GM23338 (cell line): ENCODE data around the gene KIAA1217. TPM values are rescaled to one million over a fixed set of nuclear protein-coding genes. Genes with fewer than 3 reads are reported as not detected.

Experiments used
- ATAC-seq: fragments of 200-7000 bp; cut with Tn5 transposase; 3 replicates; pipeline ENCODE4 v1.9.1; 2020
- DNase-seq: peaks from one replicate; pipeline ENCODE4 v3.0.0-alpha.2; 2015; ENCODE audit warnings: low spot score
- H2AFZ ChIP-seq: fragments of 200-600 bp; sonication (generic); 2 replicates; pipeline ENCODE4 v1.8.0; 2016; ENCODE audit warnings: antibody characterized with exemption, mild to moderate bottlenecking, moderate library complexity
- H3F3A ChIP-seq: fragments of 200-600 bp; sonication (generic); replicated peaks from 2 replicates; pipeline ENCODE4 v1.8.0; 2017; ENCODE audit warnings: antibody characterized with exemption, mixed run types, low read depth
- H3K27ac ChIP-seq: fragments of 200-600 bp; sonication (generic); 2 replicates; pipeline ENCODE4 v1.6.1; 2016; ENCODE audit warnings: low read depth
- H3K27me3 ChIP-seq: fragments of 200-600 bp; sonication (generic); 2 replicates; pipeline ENCODE4 v1.8.0; 2016; ENCODE audit warnings: mild to moderate bottlenecking, mixed run types, moderate library complexity; ENCODE audit not compliant: insufficient read depth
- H3K36me3 ChIP-seq: fragments of 200-600 bp; sonication (generic); 2 replicates; pipeline ENCODE4 v1.8.0; 2016; ENCODE audit warnings: mild to moderate bottlenecking; ENCODE audit not compliant: insufficient read depth
- H3K4me1 ChIP-seq: fragments of 200-600 bp; sonication (generic); 2 replicates; pipeline ENCODE4 v1.8.0; 2016; ENCODE audit warnings: mild to moderate bottlenecking, moderate library complexity; ENCODE audit not compliant: insufficient read depth
- H3K4me2 ChIP-seq: fragments of 200-600 bp; sonication (generic); 2 replicates; pipeline ENCODE4 v1.7.1; 2017; ENCODE audit warnings: mixed run types
- H3K4me3 ChIP-seq: fragments of 200-600 bp; sonication (generic); 2 replicates; pipeline ENCODE4 v1.6.1; 2016; ENCODE audit warnings: mixed run types
- H3K79me2 ChIP-seq: fragments of 200-600 bp; sonication (generic); replicated peaks from 2 replicates; pipeline ENCODE4 v1.8.0; 2017; ENCODE audit warnings: mild to moderate bottlenecking; ENCODE audit not compliant: insufficient read depth
- H3K9me2 ChIP-seq: fragments of 200-600 bp; sonication (generic); 2 replicates; pipeline ENCODE4 v1.8.0; 2017; ENCODE audit not compliant: insufficient read depth
- H4K20me1 ChIP-seq: fragments of 200-600 bp; sonication (generic); replicated peaks from 2 replicates; pipeline ENCODE4 v1.8.0; 2017; ENCODE audit warnings: mild to moderate bottlenecking; ENCODE audit not compliant: insufficient read depth
- H3K27ac Mint-ChIP-seq: 2 replicates; pipeline ENCODE4 v1.8.0; 2020; ENCODE audit warnings: inconsistent platforms, mild to moderate bottlenecking, moderate library complexity, mixed read lengths
- H3K27me3 Mint-ChIP-seq: 3 replicates; pipeline ENCODE4 v1.8.0; 2022; ENCODE audit warnings: low read depth, mild to moderate bottlenecking, moderate library complexity, mixed read lengths, inconsistent platforms; ENCODE audit not compliant: insufficient read depth, poor library complexity
- H3K36me3 Mint-ChIP-seq: 3 replicates; pipeline ENCODE4 v1.8.0; 2021; ENCODE audit warnings: low read depth, mild to moderate bottlenecking, inconsistent platforms, moderate library complexity, mixed read lengths
- H3K4me1 Mint-ChIP-seq: 3 replicates; pipeline ENCODE4 v1.8.0; 2020; ENCODE audit warnings: mild to moderate bottlenecking, inconsistent platforms, mixed read lengths
- H3K4me3 Mint-ChIP-seq: 3 replicates; pipeline ENCODE4 v1.8.0; 2021; ENCODE audit warnings: moderate library complexity, mild to moderate bottlenecking, inconsistent platforms, mixed read lengths
- H3K9me3 Mint-ChIP-seq: 3 replicates; pipeline ENCODE4 v1.8.0; 2020; ENCODE audit warnings: moderate library complexity, mild to moderate bottlenecking, inconsistent platforms, mixed read lengths
- CREB1 ChIP-seq: fragments of 250-450 bp; sonication (Bioruptor Pico); IDR thresholded peaks from 2 replicates; pipeline ENCODE4 v1.5.0; 2020; ENCODE audit warnings: low read depth, mild to moderate bottlenecking, moderate library complexity
- EZH2 ChIP-seq: fragments of 200-600 bp; sonication (generic); IDR thresholded peaks from one replicate; pipeline ENCODE4 v1.8.0; 2017; ENCODE audit warnings: antibody characterized with exemption, mild to moderate bottlenecking, low read depth; ENCODE audit not compliant: unreplicated experiment
- EZH2phosphoT487 ChIP-seq: fragments of 200-600 bp; sonication (generic); IDR thresholded peaks from one replicate; pipeline ENCODE4 v1.8.1; 2018; ENCODE audit warnings: antibody characterized with exemption; ENCODE audit not compliant: unreplicated experiment
- NANOG ChIP-seq: IDR thresholded peaks from 2 replicates; pipeline ENCODE4 v1.6.1; 2016; ENCODE audit warnings: antibody characterized with exemption, borderline replicate concordance
- POLR2AphosphoS5 ChIP-seq: IDR thresholded peaks from 2 replicates; pipeline ENCODE4 v1.6.1; 2016; ENCODE audit warnings: antibody characterized with exemption, low read depth
- STAT1 ChIP-seq: IDR thresholded peaks from one replicate; pipeline ENCODE4 v1.6.1; 2016; ENCODE audit warnings: antibody characterized with exemption; ENCODE audit not compliant: unreplicated experiment
- ZNF114 ChIP-seq: fragments of 250-450 bp; sonication (Bioruptor Pico); IDR thresholded peaks from 2 replicates; pipeline ENCODE4 v1.5.0; 2020; ENCODE audit warnings: mild to moderate bottlenecking, moderate library complexity
- polyA plus RNA-seq: library from polyadenylated mRNA; unstranded; fragments of >200 nt; fragmentation: Nextera tagmentation; extraction: Ambion mirVana; gene quantifications from 2 replicates; pipeline ENCODE4 v1.2.1, GENCODE V29; 2016
- total RNA-seq: library from RNA; depleted of rRNA; stranded (reverse); fragments of >200 nt; shearing (Covaris generic); gene quantifications from 2 replicates; pipeline ENCODE4 v1.2.3, GENCODE V29; 2014
- TF ChIP-seq, protein P1 (sequence below): IDR thresholded peaks from 2 replicates; pipeline ENCODE4 v1.6.1; 2016; ENCODE audit warnings: antibody characterized with exemption
- TF ChIP-seq, protein P2 (sequence below): IDR thresholded peaks from one replicate; pipeline ENCODE4 v1.6.1; 2018; ENCODE audit warnings: antibody characterized with exemption; ENCODE audit not compliant: unreplicated experiment
- TF ChIP-seq, protein P3 (sequence below): fragments of 250-450 bp; sonication (Bioruptor Pico); IDR thresholded peaks from 2 replicates; pipeline ENCODE4 v1.5.0; 2020; ENCODE audit warnings: mild to moderate bottlenecking, moderate library complexity

Gene KIAA1217
- total and polyA plus RNA-seq, 2 experiments from 2014 or later: 6.4 to 9.1 TPM

DNA sequence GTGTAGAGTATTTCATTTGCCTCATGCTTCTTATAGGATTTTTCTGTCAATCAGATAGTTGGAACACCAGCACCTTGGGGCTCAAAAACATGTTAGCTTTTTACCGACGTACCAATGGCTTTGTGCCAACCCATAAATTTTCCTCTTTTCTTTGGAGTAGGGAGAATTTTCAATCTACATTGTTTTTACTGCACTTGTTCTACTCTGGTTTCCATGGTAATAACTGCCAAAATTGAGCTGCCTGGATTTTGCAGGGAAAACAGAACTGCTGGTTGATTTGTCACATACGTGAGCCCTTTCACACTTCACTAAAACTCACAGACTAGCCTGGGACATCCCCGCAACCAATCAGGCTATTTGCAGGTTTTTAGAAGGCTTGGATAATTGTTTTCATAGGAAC is 325.0 kb downstream of the KIAA1217 start:
- H3K4me1 ChIP-seq: no peaks in the 10 kb centered on the region
- DNase-seq (no peak), ATAC-seq (no peak)
- H3K9me3 Mint-ChIP-seq: no peaks in the 10 kb centered on the region; the same call in 2 of the 3 replicates
- H3K27ac Mint-ChIP-seq: no peak overlapping the region
- TF ChIP-seq, protein P1, sequence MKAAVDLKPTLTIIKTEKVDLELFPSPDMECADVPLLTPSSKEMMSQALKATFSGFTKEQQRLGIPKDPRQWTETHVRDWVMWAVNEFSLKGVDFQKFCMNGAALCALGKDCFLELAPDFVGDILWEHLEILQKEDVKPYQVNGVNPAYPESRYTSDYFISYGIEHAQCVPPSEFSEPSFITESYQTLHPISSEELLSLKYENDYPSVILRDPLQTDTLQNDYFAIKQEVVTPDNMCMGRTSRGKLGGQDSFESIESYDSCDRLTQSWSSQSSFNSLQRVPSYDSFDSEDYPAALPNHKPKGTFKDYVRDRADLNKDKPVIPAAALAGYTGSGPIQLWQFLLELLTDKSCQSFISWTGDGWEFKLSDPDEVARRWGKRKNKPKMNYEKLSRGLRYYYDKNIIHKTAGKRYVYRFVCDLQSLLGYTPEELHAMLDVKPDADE: no peak
- TF ChIP-seq EZH2 (no peak), STAT1 (no peak)
- H2AFZ ChIP-seq: no peak overlapping the region
- H3K4me3 ChIP-seq: no peak overlapping the region
- no peaks in the 10 kb centered on the region for H4K20me1 ChIP-seq
- no peaks in the 10 kb centered on the region for H3K27me3 ChIP-seq
- no peaks in the 10 kb centered on the region for H3K36me3 ChIP-seq
- H3K36me3 Mint-ChIP-seq: peaks cover 30% of the 10 kb centered on the region
- H3F3A ChIP-seq: no peaks in the 10 kb centered on the region
- no peak overlapping the region for H3K4me3 Mint-ChIP-seq
- peaks cover 2% of the 10 kb centered on the region; the same call in 1 of the 3 replicates for H3K4me1 Mint-ChIP-seq
- 0 out of 2 replicates have a peak, but pooled peaks cover 3% of the 10 kb centered on the region for H3K9me2 ChIP-seq
- H3K79me2 ChIP-seq: no peaks in the 10 kb centered on the region
- no peak overlapping the region for H3K27ac ChIP-seq
- no peak overlapping the region for H3K4me2 ChIP-seq
- no peaks in the 10 kb centered on the region for H3K27me3 Mint-ChIP-seq

DNA sequence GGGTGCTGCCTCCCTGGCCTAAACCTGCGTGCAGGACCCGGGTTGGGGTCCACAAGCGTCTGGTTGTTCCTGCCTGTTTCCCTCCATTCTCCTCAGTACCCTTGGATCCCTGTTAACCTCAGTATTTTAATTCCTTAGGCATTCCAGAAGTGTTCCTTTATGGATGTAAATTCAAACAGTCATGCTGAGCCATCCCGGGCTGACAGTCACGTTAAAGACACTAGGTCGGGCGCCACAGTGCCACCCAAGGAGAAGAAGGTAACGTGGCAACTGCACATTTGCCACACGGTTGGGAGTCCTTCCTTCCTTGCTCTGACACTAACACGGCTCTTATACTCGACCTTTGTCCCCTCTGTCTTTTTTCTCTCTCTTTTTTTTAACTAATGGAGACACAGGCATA is 327.7 kb downstream of the KIAA1217 start:
- H3K4me1 ChIP-seq: no peaks in the 10 kb centered on the region
- no peak overlapping the region for H3K4me2 ChIP-seq
- H3K4me1 Mint-ChIP-seq: peaks cover 2% of the 10 kb centered on the region; the same call in 1 of the 3 replicates
- DNase-seq (no peak), ATAC-seq (no peak)
- H3F3A ChIP-seq: no peaks in the 10 kb centered on the region
- no peaks in the 10 kb centered on the region for H3K27me3 Mint-ChIP-seq
- peaks cover 33% of the 10 kb centered on the region for H3K36me3 Mint-ChIP-seq
- H3K79me2 ChIP-seq: no peaks in the 10 kb centered on the region
- no peaks in the 10 kb centered on the region for H3K27me3 ChIP-seq
- H3K27ac ChIP-seq: no peak overlapping the region
- no peak overlapping the region for H3K4me3 Mint-ChIP-seq
- H3K27ac Mint-ChIP-seq: no peak overlapping the region
- H3K9me2 ChIP-seq: 0 out of 2 replicates have a peak, but pooled peaks cover 3% of the 10 kb centered on the region
- H3K36me3 ChIP-seq: no peaks in the 10 kb centered on the region
- no peaks in the 10 kb centered on the region; the same call in 2 of the 3 replicates for H3K9me3 Mint-ChIP-seq
- no peak overlapping the region for H3K4me3 ChIP-seq
- no peak overlapping the region for H2AFZ ChIP-seq
- no peaks in the 10 kb centered on the region for H4K20me1 ChIP-seq
- no peak for TF ChIP-seq EZH2phosphoT487
- TF ChIP-seq, protein P1: no peak
- no peak for TF ChIP-seq STAT1
- no peak for TF ChIP-seq POLR2AphosphoS5
- TF ChIP-seq, protein P2, sequence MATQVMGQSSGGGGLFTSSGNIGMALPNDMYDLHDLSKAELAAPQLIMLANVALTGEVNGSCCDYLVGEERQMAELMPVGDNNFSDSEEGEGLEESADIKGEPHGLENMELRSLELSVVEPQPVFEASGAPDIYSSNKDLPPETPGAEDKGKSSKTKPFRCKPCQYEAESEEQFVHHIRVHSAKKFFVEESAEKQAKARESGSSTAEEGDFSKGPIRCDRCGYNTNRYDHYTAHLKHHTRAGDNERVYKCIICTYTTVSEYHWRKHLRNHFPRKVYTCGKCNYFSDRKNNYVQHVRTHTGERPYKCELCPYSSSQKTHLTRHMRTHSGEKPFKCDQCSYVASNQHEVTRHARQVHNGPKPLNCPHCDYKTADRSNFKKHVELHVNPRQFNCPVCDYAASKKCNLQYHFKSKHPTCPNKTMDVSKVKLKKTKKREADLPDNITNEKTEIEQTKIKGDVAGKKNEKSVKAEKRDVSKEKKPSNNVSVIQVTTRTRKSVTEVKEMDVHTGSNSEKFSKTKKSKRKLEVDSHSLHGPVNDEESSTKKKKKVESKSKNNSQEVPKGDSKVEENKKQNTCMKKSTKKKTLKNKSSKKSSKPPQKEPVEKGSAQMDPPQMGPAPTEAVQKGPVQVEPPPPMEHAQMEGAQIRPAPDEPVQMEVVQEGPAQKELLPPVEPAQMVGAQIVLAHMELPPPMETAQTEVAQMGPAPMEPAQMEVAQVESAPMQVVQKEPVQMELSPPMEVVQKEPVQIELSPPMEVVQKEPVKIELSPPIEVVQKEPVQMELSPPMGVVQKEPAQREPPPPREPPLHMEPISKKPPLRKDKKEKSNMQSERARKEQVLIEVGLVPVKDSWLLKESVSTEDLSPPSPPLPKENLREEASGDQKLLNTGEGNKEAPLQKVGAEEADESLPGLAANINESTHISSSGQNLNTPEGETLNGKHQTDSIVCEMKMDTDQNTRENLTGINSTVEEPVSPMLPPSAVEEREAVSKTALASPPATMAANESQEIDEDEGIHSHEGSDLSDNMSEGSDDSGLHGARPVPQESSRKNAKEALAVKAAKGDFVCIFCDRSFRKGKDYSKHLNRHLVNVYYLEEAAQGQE: no peak
- TF ChIP-seq ZNF114 (CRISPR knock-in tag): no peak
- no peak for TF ChIP-seq CREB1 (CRISPR knock-in tag)
- no peak for TF ChIP-seq NANOG
- TF ChIP-seq, protein P3, sequence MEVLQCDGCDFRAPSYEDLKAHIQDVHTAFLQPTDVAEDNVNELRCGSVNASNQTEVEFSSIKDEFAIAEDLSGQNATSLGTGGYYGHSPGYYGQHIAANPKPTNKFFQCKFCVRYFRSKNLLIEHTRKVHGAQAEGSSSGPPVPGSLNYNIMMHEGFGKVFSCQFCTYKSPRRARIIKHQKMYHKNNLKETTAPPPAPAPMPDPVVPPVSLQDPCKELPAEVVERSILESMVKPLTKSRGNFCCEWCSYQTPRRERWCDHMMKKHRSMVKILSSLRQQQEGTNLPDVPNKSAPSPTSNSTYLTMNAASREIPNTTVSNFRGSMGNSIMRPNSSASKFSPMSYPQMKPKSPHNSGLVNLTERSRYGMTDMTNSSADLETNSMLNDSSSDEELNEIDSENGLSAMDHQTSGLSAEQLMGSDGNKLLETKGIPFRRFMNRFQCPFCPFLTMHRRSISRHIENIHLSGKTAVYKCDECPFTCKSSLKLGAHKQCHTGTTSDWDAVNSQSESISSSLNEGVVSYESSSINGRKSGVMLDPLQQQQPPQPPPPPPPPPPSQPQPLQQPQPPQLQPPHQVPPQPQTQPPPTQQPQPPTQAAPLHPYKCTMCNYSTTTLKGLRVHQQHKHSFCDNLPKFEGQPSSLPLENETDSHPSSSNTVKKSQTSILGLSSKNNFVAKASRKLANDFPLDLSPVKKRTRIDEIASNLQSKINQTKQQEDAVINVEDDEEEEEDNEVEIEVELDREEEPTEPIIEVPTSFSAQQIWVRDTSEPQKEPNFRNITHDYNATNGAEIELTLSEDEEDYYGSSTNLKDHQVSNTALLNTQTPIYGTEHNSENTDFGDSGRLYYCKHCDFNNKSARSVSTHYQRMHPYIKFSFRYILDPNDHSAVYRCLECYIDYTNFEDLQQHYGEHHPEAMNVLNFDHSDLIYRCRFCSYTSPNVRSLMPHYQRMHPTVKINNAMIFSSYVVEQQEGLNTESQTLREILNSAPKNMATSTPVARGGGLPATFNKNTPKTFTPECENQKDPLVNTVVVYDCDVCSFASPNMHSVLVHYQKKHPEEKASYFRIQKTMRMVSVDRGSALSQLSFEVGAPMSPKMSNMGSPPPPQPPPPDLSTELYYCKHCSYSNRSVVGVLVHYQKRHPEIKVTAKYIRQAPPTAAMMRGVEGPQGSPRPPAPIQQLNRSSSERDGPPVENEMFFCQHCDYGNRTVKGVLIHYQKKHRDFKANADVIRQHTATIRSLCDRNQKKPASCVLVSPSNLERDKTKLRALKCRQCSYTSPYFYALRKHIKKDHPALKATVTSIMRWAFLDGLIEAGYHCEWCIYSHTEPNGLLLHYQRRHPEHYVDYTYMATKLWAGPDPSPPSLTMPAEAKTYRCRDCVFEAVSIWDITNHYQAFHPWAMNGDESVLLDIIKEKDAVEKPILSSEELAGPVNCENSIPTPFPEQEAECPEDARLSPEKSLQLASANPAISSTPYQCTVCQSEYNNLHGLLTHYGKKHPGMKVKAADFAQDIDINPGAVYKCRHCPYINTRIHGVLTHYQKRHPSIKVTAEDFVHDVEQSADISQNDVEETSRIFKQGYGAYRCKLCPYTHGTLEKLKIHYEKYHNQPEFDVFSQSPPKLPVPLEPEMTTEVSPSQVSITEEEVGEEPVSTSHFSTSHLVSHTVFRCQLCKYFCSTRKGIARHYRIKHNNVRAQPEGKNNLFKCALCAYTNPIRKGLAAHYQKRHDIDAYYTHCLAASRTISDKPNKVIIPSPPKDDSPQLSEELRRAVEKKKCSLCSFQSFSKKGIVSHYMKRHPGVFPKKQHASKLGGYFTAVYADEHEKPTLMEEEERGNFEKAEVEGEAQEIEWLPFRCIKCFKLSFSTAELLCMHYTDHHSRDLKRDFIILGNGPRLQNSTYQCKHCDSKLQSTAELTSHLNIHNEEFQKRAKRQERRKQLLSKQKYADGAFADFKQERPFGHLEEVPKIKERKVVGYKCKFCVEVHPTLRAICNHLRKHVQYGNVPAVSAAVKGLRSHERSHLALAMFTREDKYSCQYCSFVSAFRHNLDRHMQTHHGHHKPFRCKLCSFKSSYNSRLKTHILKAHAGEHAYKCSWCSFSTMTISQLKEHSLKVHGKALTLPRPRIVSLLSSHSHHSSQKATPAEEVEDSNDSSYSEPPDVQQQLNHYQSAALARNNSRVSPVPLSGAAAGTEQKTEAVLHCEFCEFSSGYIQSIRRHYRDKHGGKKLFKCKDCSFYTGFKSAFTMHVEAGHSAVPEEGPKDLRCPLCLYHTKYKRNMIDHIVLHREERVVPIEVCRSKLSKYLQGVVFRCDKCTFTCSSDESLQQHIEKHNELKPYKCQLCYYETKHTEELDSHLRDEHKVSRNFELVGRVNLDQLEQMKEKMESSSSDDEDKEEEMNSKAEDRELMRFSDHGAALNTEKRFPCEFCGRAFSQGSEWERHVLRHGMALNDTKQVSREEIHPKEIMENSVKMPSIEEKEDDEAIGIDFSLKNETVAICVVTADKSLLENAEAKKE (CRISPR knock-in tag): no peak
